ENCODE data around the gene ERCC2. TPM values are rescaled to one million over a fixed set of nuclear protein-coding genes. Genes with fewer than 3 reads are reported as not detected.

Gene ERCC2
- total RNA-seq, 1 experiment from 2014 or later: 102 TPM

- no peak for TF ChIP-seq ZNF121 (CRISPR knock-in tag; IDR thresholded peaks at IDR 0.05)
- TF ChIP-seq NR2C2 (CRISPR knock-in tag; IDR thresholded peaks at IDR 0.05): no peak
- TF ChIP-seq ZNF317 (CRISPR knock-in tag; IDR thresholded peaks at IDR 0.05; ENCODE audit: borderline replicate concordance, low read depth): no peak
- TF ChIP-seq ZNF396 (CRISPR knock-in tag; IDR thresholded peaks at IDR 0.05; ENCODE audit: borderline replicate concordance): no peak
- no peak for TF ChIP-seq MYBL2 (CRISPR knock-in tag; IDR thresholded peaks at IDR 0.05)
- no peak for TF ChIP-seq CDX4 (CRISPR knock-in tag; IDR thresholded peaks at IDR 0.05; ENCODE audit: borderline replicate concordance)
- TF ChIP-seq IRF2 (CRISPR knock-in tag; IDR thresholded peaks at IDR 0.05; ENCODE audit: borderline replicate concordance, low read depth): no peak
- no peak for TF ChIP-seq TEAD4 (CRISPR knock-in tag; IDR thresholded peaks at IDR 0.05)
- no peak for TF ChIP-seq FOXP1 (CRISPR knock-in tag; IDR thresholded peaks at IDR 0.05; ENCODE audit: borderline replicate concordance)
- TF ChIP-seq FOXK1 (CRISPR knock-in tag; IDR thresholded peaks at IDR 0.05): no peak
- TF ChIP-seq ATF6 (CRISPR knock-in tag; IDR thresholded peaks at IDR 0.05): no peak
- TF ChIP-seq CBFB (CRISPR knock-in tag; IDR thresholded peaks at IDR 0.05; ENCODE audit: low read depth): no peak
- TF ChIP-seq ZNF671 (CRISPR knock-in tag; IDR thresholded peaks at IDR 0.05): no peak
- peaks cover 39% of the 10 kb centered on the region for H3K36me3 Mint-ChIP-seq
- no peaks in the 10 kb centered on the region for H3K9me3 Mint-ChIP-seq
- POLR2A ChIA-PET: no interaction called here
- no peak overlapping the region for H3K4me3 Mint-ChIP-seq
- no peak overlapping the region for H3K27ac Mint-ChIP-seq
- CTCF ChIA-PET: no interaction called here
- peaks cover 9% of the 10 kb centered on the region for H3K4me1 Mint-ChIP-seq
- DNase-seq (ENCODE audit: low spot score) (no peak), ATAC-seq (no peak)
- no peaks in the 10 kb centered on the region for H3K27me3 Mint-ChIP-seq (ENCODE audit: low read depth)
Observed at GRCh38 chr19:45364696-45365095, 5.7 kb downstream of the ERCC2 start.

- H3K36me3 Mint-ChIP-seq: peaks cover 46% of the 10 kb centered on the region
- H3K9me3 Mint-ChIP-seq: no peaks in the 10 kb centered on the region
- ChIA-PET CTCF (interaction anchor here (0.5 to 0.6 kb wide), 2 partner anchors 31 to 296 kb away, joined by 3 read pairs; no protein-coding TSS in a partner anchor), POLR2A (interaction anchor here (0.5 kb wide), 1 partner anchor 267 kb away, joined by 7 read pairs; no protein-coding TSS in a partner anchor)
- H3K27ac Mint-ChIP-seq: no peak overlapping the region
- no peaks in the 10 kb centered on the region for H3K27me3 Mint-ChIP-seq (ENCODE audit: low read depth)
- no peak for ATAC-seq
- TF ChIP-seq GABPB1 (CRISPR knock-in tag; IDR thresholded peaks at IDR 0.05) (no peak), CREB1 (CRISPR knock-in tag; IDR thresholded peaks at IDR 0.05) (no peak), STAT6 (CRISPR knock-in tag; conservative IDR thresholded peaks at IDR 0.05; ENCODE audit: low read depth) (no peak), ATF1 (CRISPR knock-in tag; IDR thresholded peaks at IDR 0.05) (no peak), ZNF281 (CRISPR knock-in tag; IDR thresholded peaks at IDR 0.05) (no peak), USF1 (CRISPR knock-in tag; IDR thresholded peaks at IDR 0.05) (no peak), ZNF317 (CRISPR knock-in tag; IDR thresholded peaks at IDR 0.05; ENCODE audit: borderline replicate concordance, low read depth) (no peak), E2F1 (CRISPR knock-in tag; IDR thresholded peaks at IDR 0.05) (no peak), IRF1 (CRISPR knock-in tag; IDR thresholded peaks at IDR 0.05) (no peak)
- peaks cover 6% of the 10 kb centered on the region for H3K4me1 Mint-ChIP-seq
- DNase-seq (ENCODE audit: low spot score): no peak
- H3K4me3 Mint-ChIP-seq: no peak overlapping the region
Observed at GRCh38 chr19:45363861-45364459, 6.4 kb downstream of the ERCC2 start.
